Measurements from ENCODE around the gene APC.

DNA sequence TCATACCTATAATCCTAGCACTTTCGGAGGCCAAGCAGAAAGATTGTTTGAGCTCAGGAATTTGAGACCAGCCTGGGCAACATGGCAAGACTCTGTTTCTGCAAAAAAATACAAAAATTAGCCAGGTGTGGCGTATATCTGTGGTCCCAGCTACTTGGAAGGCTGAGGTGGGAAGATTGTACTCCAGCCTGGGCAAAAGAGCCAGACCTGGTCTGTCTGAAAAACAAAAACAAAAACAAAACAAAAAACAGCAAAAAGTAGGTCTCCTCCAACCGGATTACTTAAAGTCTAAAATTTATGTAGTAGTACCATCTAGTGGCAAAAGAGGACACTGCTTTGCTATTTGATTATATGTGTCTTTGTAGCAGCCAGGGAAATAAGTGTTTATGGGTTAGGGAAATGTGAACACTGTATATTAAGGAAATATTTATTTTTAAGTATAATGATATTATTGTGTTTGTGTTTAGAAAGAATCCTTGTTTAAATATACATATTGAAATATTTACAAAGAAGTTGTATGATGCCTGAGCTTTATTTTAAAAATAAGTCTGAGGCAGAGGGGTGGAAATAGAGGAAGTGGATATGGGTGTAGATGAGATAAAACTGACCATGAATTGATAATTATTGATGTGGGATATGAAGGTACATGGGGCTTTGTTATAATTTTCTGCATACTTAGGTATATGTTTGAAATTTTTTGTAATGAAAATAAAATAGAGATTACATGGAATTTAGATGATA, 20.0 kb downstream of the APC start:
- TF ChIP-seq POLR2AphosphoS5 (IDR thresholded peaks at IDR 0.05; ENCODE audit: borderline replicate concordance, low read depth, low read length) (no peak), EZH2 (IDR thresholded peaks at IDR 0.05) (no peak), FOXP2 (optimal IDR thresholded peaks at IDR 0.05; ENCODE audit: control extremely low read depth, extremely low read length, insufficient read depth) (no peak)

All from SK-N-MC (cell line).